Skin epidermis (tissue), 12 donors: ENCODE measurements around the gene RNF144B.
"Not testable (repeated sequence)": the region's sequence is repeated elsewhere in the genome, so short reads cannot be mapped to it uniquely, and the experiment has no call there.

Source experiments
- H3K27ac ChIP-seq, 21 experiments: fragments of 200-600 bp; sonication (generic) in 11 of 21; one replicate each; pipeline ENCODE4 v1.5.0; 2020; ENCODE audit warnings: mild to moderate bottlenecking in 3 of 21, inconsistent platforms in 2 of 21, moderate library complexity in 2 of 21
- H3K4me3 ChIP-seq, 7 experiments: fragments of 200-600 bp; sonication (generic) in 2 of 7; one replicate each; pipeline ENCODE4 v1.5.0; 2020; ENCODE audit warnings: inconsistent platforms in 2 of 7, mild to moderate bottlenecking in 2 of 7, moderate library complexity in 1 of 7

Gene RNF144B

GRCh38 chr6:18387061-18387721 lies at the start of gene RNF144B:
TSS of gene RNF144B (plus strand) at chr6:18387350. CDS start at chr6:18399535, 12,185 bp downstream.
- Histone ChIP-seq H3K4me3 (peak within 1 kb of the TSS; percentile 42 to 69 (median 55)), H3K27ac (peak within 1 kb of the TSS; percentile 13 to 89 (median 82))

- Histone ChIP-seq H3K4me3 (no peak overlapping the region), H3K27ac (no peak overlapping the region)
Measured at GRCh38 chr6:18339599-18339998, 47.6 kb upstream of the RNF144B start.

GRCh38 chr6:18340781-18341551 lies 46.2 kb upstream of the RNF144B start:
- peak overlapping the region in 17 of 21 experiments; percentile 18 to 75 (median 64) for H3K27ac ChIP-seq
- no peak overlapping the region for H3K4me3 ChIP-seq

GRCh38 chr6:18342223-18342622 lies 44.9 kb upstream of the RNF144B start:
- H3K4me3 ChIP-seq = no peak overlapping the region
- peak overlapping the region in 13 of 21 experiments; percentile 46 to 77 (median 66) for H3K27ac ChIP-seq

GRCh38 chr6:18343741-18344140 lies 43.4 kb upstream of the RNF144B start:
- H3K27ac ChIP-seq = peak overlapping the region in 14 of 21 experiments; percentile 4 to 77 (median 42)
- no peak overlapping the region for H3K4me3 ChIP-seq

GRCh38 chr6:18347021-18347577 lies 40.1 kb upstream of the RNF144B start:
- H3K4me3 ChIP-seq = no peak overlapping the region
- H3K27ac ChIP-seq = peak overlapping the region in 1 of 21 experiments; percentile 44

GRCh38 chr6:18347866-18348265 lies 39.3 kb upstream of the RNF144B start:
- H3K27ac ChIP-seq = peak overlapping the region in 1 of 21 experiments; percentile 54
- H3K4me3 ChIP-seq = no peak overlapping the region

- no peak overlapping the region for H3K4me3 ChIP-seq
- H3K27ac ChIP-seq = no peak overlapping the region
Measured at GRCh38 chr6:18349386-18349785, 37.8 kb upstream of the RNF144B start.

GRCh38 chr6:18350271-18350670 lies 36.9 kb upstream of the RNF144B start:
- Histone ChIP-seq H3K4me3 (no peak overlapping the region), H3K27ac (peak overlapping the region in 3 of 21 experiments; percentile 13 to 30 (median 22))

- Histone ChIP-seq H3K4me3 (no peak overlapping the region), H3K27ac (peak overlapping the region in 2 of 21 experiments; percentile 13 to 18)
Measured at GRCh38 chr6:18350712-18351111, 36.4 kb upstream of the RNF144B start.

- H3K27ac ChIP-seq = peak overlapping the region in 11 of 21 experiments; percentile 9 to 78 (median 56)
- H3K4me3 ChIP-seq = no peak overlapping the region
Measured at GRCh38 chr6:18352001-18352400, 35.1 kb upstream of the RNF144B start.

- Histone ChIP-seq H3K4me3 (no peak overlapping the region), H3K27ac (peak overlapping the region in 14 of 21 experiments; percentile 18 to 78 (median 56))
Measured at GRCh38 chr6:18352842-18353241, 34.3 kb upstream of the RNF144B start.

- H3K27ac ChIP-seq = peak overlapping the region in 8 of 21 experiments; percentile 18 to 57 (median 42)
Measured at GRCh38 chr6:18353251-18353650, 33.9 kb upstream of the RNF144B start.

GRCh38 chr6:18357546-18357945 lies 29.6 kb upstream of the RNF144B start:
- not testable (repeated sequence) for H3K4me3 ChIP-seq, H3K27ac ChIP-seq

More at GRCh38 chr6:18353251-18353650, 33.9 kb upstream of the RNF144B start:
- H3K4me3 ChIP-seq = no peak overlapping the region

- peak overlapping the region in 5 of 21 experiments; percentile 47 to 63 (median 54) for H3K27ac ChIP-seq
Measured at GRCh38 chr6:18359237-18359885, 27.8 kb upstream of the RNF144B start.

GRCh38 chr6:18360188-18360587 lies 27.0 kb upstream of the RNF144B start:
- Histone ChIP-seq H3K27ac (peak overlapping the region in 5 of 21 experiments; percentile 47 to 63 (median 54)), H3K4me3 (no peak overlapping the region)

More at GRCh38 chr6:18359237-18359885, 27.8 kb upstream of the RNF144B start:
- no peak overlapping the region for H3K4me3 ChIP-seq

- H3K27ac ChIP-seq = peak overlapping the region in 1 of 21 experiments; percentile 23
- no peak overlapping the region for H3K4me3 ChIP-seq
Measured at GRCh38 chr6:18362058-18362561, 25.0 kb upstream of the RNF144B start.

GRCh38 chr6:18363746-18364145 lies 23.4 kb upstream of the RNF144B start:
- Histone ChIP-seq H3K27ac (no peak overlapping the region), H3K4me3 (no peak overlapping the region)

- not testable (repeated sequence) for H3K4me3 ChIP-seq, H3K27ac ChIP-seq
Measured at GRCh38 chr6:18364561-18364960, 22.6 kb upstream of the RNF144B start.

- no peak overlapping the region for H3K4me3 ChIP-seq
- no peak overlapping the region for H3K27ac ChIP-seq
Measured at GRCh38 chr6:18367371-18367770, 19.8 kb upstream of the RNF144B start.
